Stimulated activated CD8-positive, alpha-beta memory T cell treated with anti-CD3 and anti-CD28 coated beads, Interleukin-15, amount 100 ng/mL, for 1 hour (primary cell): ENCODE data around the gene MOV10L1.
"Not testable (repeated sequence)": the region's sequence is repeated elsewhere in the genome, so short reads cannot be mapped to it uniquely, and the experiment has no call there.

Experiments
- DNase-seq: peaks from one replicate; pipeline ENCODE4 v3.0.0-alpha.2; 2020; ENCODE audit warnings: low read depth

The MOV10L1 gene

GRCh38 chr22:50078246-50078645, 11.6 kb upstream of the MOV10L1 start:
- DNase-seq: no peak

DNA sequence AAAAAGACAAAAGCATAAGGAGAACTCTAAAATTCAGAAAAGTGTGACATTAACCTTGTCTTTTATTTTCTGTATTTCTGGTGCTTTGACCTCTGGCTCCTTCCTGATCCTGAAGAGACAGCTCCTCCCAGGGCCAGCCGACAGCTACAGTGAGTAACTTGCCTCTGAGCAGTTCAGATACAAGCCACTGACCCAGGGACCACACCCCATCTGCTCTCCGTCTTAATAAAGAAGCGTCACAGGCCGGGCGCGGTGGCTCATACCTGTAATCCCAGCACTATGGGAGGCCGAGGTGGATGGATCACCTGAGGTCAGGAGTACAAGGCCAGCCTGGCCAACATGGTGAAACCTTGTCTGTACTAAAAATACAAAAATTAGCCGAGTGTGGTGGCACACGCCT, 11.0 kb upstream of the MOV10L1 start:
- DNase-seq: no peak

- DNase-seq: no peak
Observed at GRCh38 chr22:50080077-50080465, 9.7 kb upstream of the MOV10L1 start.

- no peak for DNase-seq
Observed at GRCh38 chr22:50081426-50082196, 8.2 kb upstream of the MOV10L1 start.

GRCh38 chr22:50082197-50082715, 7.5 kb upstream of the MOV10L1 start:
- DNase-seq: no peak

DNA sequence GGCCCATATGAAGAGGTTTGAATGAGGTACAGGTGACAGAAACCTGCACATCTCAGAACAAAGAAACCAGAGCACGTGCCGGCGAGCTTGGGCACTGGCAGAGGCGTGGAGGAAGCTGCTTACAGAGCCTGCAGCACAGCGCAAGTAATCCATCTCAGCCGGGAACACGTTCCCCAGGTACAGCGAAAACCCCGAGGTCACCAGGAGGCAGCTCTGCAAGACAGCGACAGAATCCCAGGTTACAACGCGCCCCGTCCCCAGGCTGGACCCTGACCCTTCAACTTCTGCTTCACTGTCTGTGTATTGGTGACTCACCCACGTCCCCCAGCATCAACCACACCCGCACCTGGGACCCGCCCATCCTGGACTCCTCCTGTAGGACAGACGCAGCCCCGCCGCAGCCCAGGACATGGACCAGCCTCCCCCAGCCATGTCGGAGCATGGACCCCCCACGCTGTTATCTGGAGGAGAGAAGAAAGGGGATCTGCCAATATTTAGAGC, 6.8 kb upstream of the MOV10L1 start:
- DNase-seq: no peak

- DNase-seq: no peak
Observed at GRCh38 chr22:50083462-50084079, 6.2 kb upstream of the MOV10L1 start.

DNA sequence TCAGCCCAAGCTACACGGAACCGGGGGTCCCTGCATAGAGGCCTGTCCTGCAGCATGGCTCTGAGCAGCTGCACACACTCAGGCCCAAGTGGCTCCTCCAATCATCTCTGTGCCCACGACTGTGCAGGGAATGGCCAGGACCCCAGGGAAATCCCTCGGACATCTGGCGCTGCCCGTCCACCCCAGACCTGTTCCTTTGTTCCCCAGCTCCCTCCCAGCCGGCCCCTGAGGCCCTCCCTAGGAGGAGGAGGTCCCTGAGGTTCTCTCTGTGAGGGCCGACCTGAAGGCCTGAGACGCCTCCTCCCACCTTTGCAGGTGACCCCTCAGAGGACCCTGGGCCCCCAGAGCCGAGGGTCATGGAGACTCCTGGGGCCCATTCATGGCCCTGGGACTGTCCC, 5.7 kb upstream of the MOV10L1 start:
- DNase-seq: no peak

DNA sequence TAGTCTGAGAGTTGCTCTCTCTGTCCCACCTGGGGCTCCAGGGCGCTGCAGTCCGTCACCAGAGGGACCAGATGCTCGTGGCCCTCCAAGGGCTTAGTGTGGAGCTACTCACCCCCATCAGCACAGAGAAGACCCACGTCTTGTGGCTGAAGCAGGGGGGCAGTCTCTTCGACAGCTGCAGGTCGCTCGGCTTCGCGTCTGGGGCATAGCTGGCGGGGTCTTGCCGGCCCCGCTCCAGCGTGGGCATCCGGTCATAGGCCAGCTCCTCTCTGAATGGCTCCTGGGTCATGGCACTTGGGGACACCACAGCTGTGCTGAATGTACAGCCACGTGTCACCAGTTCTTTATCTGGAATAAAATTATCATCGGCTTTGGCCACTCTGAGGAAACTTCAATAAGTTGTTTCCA, 5.2 kb upstream of the MOV10L1 start:
- no peak for DNase-seq

GRCh38 chr22:50085211-50085972, 4.4 kb upstream of the MOV10L1 start, which contains the start of gene MLC1:
Gene MLC1, minus strand, starts transcription at chr22:50085426. Its CDS starts 524 bp downstream, at chr22:50084902.
- DNase-seq: no peak

- no peak for DNase-seq
Observed at GRCh38 chr22:50086526-50086925, 3.3 kb upstream of the MOV10L1 start.

- not testable (repeated sequence) for DNase-seq
Observed at GRCh38 chr22:50086975-50087374, 2.8 kb upstream of the MOV10L1 start.

DNA sequence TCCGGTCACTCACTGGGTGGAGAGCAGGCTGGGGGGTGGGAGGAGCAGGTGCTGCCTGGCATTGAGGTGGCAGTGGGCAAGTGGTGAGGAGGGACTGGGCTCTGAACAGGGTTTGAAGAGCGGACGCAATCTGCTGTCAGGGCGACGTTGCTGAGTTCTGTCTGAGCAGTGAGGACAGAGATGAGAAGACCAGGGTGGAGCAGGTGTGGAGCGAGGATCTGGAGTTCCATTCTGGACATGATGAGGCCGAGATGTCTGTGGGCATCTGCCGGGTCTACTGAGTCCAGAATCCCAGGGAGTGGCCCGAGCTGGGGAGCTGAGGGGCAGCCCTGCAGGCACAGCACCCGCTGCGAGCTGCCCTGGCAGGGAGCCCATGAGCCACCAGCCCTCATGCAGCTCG, 2.2 kb upstream of the MOV10L1 start:
- DNase-seq: no peak

DNA sequence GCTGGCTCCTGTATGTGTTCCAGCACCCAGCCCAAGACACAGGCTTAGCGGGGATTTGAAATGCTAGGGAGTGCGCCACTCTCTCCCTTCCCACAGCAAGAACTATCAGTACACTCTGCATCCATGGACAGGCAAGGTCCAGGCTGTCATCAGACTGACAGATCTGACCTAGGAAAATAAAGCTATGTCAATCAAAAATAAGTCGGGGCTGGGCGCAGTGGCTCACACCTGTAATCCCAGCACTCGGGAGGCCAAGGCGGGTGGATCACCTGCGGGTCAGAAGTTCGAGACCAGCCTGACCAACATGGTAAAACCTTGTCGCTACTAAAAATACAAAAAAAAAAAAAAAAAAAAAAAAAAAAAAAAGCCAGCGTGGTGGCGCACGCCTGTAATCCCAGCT, 1.7 kb upstream of the MOV10L1 start:
- no peak for DNase-seq

DNA sequence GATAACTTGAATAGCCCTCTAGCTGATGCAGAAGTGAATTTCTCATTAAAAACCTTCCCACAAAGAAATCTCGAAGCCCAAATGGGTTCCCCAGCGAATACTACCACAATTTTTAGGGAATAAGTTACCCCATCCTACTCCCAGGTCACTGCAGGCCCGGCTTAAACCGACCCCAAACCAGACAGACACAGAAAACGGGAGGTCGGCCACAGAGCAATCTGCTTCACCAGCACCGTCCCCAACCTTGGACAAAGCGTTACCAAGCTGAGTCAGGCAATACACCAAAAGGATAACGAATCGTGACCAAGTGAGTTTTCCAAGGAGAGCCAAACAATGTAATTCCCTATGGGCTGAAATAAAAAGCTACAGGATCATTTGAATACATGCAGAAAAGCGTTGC, 575 bp upstream of the MOV10L1 start:
- no peak for DNase-seq

GRCh38 chr22:50090412-50090714, 557 bp downstream of the MOV10L1 start:
- DNase-seq: no peak

GRCh38 chr22:50091092-50091768, 1.4 kb downstream of the MOV10L1 start:
- no peak for DNase-seq

DNA sequence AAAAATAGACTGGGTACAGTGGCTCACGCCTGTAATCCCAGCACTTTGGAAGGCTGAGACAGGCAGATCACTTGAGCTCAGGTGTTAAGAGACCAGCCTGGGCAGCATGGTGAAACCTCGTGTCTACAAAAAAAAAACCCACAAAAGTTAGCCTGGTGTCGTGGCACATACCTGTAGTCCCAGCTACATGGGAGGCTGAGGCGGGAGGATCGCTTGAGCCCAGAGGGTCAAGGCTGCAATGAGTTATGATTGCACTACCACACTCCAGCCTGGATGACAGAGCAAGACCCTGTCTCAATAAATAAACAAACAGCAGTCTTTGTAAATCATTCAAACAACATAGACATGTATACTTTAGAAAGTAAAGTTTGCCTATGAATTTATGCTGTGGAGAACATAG, 2.5 kb downstream of the MOV10L1 start:
- DNase-seq: no peak

GRCh38 chr22:50098052-50098451, 8.2 kb downstream of the MOV10L1 start:
- no peak for DNase-seq

GRCh38 chr22:50101870-50102565, 12.2 kb downstream of the MOV10L1 start:
- no peak for DNase-seq

DNA sequence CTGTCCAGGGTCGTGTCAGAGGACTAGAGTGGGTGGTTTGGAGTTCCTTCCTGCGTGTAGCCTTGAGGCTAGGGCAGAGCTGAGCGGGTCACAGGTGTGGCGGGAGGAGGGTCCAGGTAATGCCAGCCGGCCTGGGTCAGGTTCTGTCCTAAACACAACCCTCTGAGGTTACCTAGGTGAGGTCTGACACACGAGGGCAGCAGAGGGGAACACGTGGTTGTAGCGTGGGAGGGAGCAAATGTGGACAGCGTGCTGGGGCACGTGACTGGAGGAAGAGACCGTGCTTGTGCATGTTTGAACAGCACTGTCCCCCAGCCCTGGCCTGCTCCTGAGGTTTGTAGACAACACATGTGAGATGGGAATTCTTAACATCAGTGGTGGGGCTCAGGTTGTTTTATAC, 13.1 kb downstream of the MOV10L1 start:
- DNase-seq: no peak

DNA sequence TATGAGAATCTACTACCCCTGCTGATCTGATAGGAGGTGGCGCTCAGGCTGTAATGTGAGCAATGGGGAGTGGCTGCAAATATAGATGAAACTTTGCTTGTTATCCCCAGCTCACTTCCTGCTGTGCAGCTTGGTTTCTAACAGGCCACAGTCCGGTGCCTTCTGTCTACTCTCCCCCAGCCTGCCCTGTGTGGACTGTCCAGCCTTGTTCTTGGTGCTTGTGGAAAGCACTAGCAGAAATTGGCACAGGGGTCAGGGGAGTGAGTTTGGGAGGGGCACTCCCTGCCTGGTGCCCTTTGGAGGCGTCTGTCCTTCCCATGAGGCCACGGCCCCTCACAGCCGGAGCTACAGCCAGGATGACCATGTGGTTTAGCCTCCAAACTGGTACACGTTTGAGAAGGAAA, 14.3 kb downstream of the MOV10L1 start:
- DNase-seq: no peak
